ENCODE results near the gene TMEM185A.

DNA sequence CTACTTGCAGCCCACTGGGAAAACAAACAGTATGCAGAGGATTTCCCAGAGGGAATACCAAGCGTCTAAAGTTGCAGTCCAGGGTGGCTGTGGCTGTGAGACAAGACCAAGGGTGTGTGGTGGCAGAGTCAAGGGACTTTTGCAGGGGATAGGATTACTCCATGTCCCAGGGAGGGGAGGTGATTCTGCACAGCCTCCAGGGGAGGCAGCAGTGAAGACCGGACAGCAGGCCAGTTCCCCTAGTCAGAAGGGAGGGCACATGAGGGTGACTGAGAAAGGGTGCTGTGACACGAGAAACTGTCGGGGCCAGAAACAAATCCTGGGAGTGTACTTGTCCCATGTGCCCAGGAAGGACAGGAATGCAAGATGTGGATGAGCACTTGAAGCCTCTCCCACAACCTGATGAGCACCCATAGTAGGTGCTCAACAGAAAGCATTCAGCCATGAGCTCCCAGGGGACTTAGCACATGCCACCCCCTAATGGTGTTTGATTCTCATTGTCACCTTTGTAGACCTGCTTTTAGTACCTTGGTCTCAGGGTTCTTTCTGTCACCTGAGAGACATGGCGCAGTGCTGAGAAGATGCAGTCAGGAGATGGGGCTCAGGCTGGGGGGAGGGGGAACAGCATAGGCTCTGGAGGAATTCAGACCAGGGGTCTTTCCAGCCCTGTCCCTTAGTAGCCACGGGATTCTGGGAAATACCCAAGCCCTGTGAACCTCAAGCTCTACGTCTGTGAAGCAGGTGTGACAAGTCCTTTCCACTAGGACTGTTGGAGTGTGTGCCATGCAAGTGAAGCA lies 63.8 kb downstream of the TMEM185A start:
- no peak for TF ChIP-seq EZH2 (IDR thresholded peaks at IDR 0.05; ENCODE audit: insufficient read depth, poor library complexity, severe bottlenecking)
- TF ChIP-seq EZH2phosphoT487 (IDR thresholded peaks at IDR 0.05; ENCODE audit: insufficient read depth, low read depth): no peak

Data from GM23248 (cell line).